Endothelial cell of umbilical vein (primary cell): ENCODE results near the gene PLD4. TPM values are rescaled to one million over a fixed set of nuclear protein-coding genes. Genes with fewer than 3 reads are reported as not detected.

Experiments
- BruUV-seq: library from RNA; stranded (reverse); fragments of 400-500 nt; replicated peaks from 2 replicates; lab custom pipeline; 2021; lab: Mats Ljungman, UMichigan
- CTCF ChIA-PET: fragments of 300-600, 350-600 bp; sonication (Branson Sonifier 250); formaldehyde crosslinking; loops from one replicate; lab custom pipeline; 2021; ENCODE audit warnings: antibody characterized with exemption, inconsistent platforms; lab: Charles Lee
- POLR2A ChIA-PET: fragments of 300-600, 350-600 bp; sonication (Branson Sonifier 250); formaldehyde crosslinking; loops from one replicate; lab custom pipeline; 2021; ENCODE audit warnings: antibody characterized with exemption, inconsistent platforms; lab: Charles Lee
- DNase-seq: peaks from one replicate; pipeline ENCODE4 v3.0.0-alpha.2; 2011; ENCODE audit warnings: low read depth, low spot score
- FAIRE-seq: peaks from 2 replicates; lab custom pipeline; 2011; peaks lifted over from hg19 to GRCh38; lab: Jason Lieb, UNC
- H2AFZ ChIP-seq: 2 replicates; pipeline ENCODE4 v1.6.0; 2012; ENCODE audit warnings: low read depth, low read length, control low read depth, inconsistent platforms
- H3K27ac ChIP-seq: 2 replicates; pipeline ENCODE4 v1.5.1; 2011; ENCODE audit warnings: low read depth, mild to moderate bottlenecking, control low read depth, low read length, moderate library complexity; ENCODE audit not compliant: insufficient read depth
- H3K27me3 ChIP-seq, 2 experiments: 2 replicates each; pipeline versions ENCODE4 v1.6.0 to v1.6.1; 2011; ENCODE audit warnings: low read length in 2 of 2, mixed read lengths in 1 of 2; ENCODE audit not compliant: control insufficient read depth in 2 of 2, insufficient read depth in 2 of 2
- H3K36me3 ChIP-seq, 2 experiments: 2 replicates in 1 of 2; 3 replicates in 1 of 2; pipeline ENCODE4 v1.5.1; 2011; ENCODE audit warnings: low read length in 2 of 2, mild to moderate bottlenecking in 1 of 2, moderate library complexity in 1 of 2; ENCODE audit not compliant: control insufficient read depth in 2 of 2, insufficient read depth in 2 of 2; ENCODE audit errors: extremely low read depth in 1 of 2
- H3K4me1 ChIP-seq: 3 replicates; pipeline ENCODE4 v1.5.1; 2011; ENCODE audit warnings: mild to moderate bottlenecking, low read length; ENCODE audit not compliant: control insufficient read depth, insufficient read depth; ENCODE audit errors: extremely low read depth
- H3K4me2 ChIP-seq: 2 replicates; pipeline ENCODE4 v1.6.1; 2011; ENCODE audit warnings: low read length, control low read depth, mixed read lengths; ENCODE audit not compliant: insufficient read depth
- H3K4me3 ChIP-seq, 3 experiments: fragments of 200-600 bp in 1 of 3; sonication (generic), shearing (Covaris generic) in 1 of 3; replicated peaks in 1 of 3; 2 replicates each; pipeline ENCODE4 v1.5.1; 2011 to 2016; ENCODE audit warnings: control low read depth in 3 of 3, low read length in 3 of 3, mild to moderate bottlenecking in 2 of 3, inconsistent platforms in 1 of 3, low read depth in 1 of 3, moderate library complexity in 1 of 3; ENCODE audit not compliant: insufficient read depth in 1 of 3
- H3K79me2 ChIP-seq: 2 replicates; pipeline ENCODE4 v1.6.0; 2012; ENCODE audit warnings: low read length, inconsistent platforms; ENCODE audit not compliant: control insufficient read depth, insufficient read depth
- H3K9ac ChIP-seq: replicated peaks from 2 replicates; pipeline ENCODE3; 2011; ENCODE audit warnings: low read length, control low read depth; ENCODE audit not compliant: insufficient read depth; ENCODE audit errors: extremely low read depth
- H3K9me1 ChIP-seq: replicated peaks from 3 replicates; pipeline ENCODE4 v1.6.0; 2011; ENCODE audit warnings: mild to moderate bottlenecking, low read length; ENCODE audit not compliant: control insufficient read depth, insufficient read depth; ENCODE audit errors: extremely low read depth
- H3K9me3 ChIP-seq: replicated peaks from 2 replicates; pipeline ENCODE4 v1.5.1; 2012; ENCODE audit warnings: low read length, inconsistent platforms; ENCODE audit not compliant: control insufficient read depth, insufficient read depth
- H4K20me1 ChIP-seq: replicated peaks from 2 replicates; pipeline ENCODE3; 2011; ENCODE audit warnings: mild to moderate bottlenecking, low read length; ENCODE audit not compliant: control insufficient read depth, insufficient read depth; ENCODE audit errors: extremely low read depth
- CTCF ChIP-seq, 2 donors: IDR thresholded peaks; 1 replicate in 1 of 2; 2 replicates in 1 of 2; pipeline ENCODE4 v1.5.1; 2011; ENCODE audit warnings: low read length in 2 of 2, mild to moderate bottlenecking in 2 of 2, moderate library complexity in 2 of 2, control low read depth in 1 of 2, inconsistent platforms in 1 of 2, low read depth in 1 of 2; ENCODE audit not compliant: insufficient read depth in 1 of 2; ENCODE audit errors: extremely low read depth in 1 of 2
- EZH2 ChIP-seq: IDR thresholded peaks from 2 replicates; pipeline ENCODE4 v1.6.1; 2012; ENCODE audit warnings: borderline replicate concordance, low read depth, mild to moderate bottlenecking, moderate library complexity, low read length, inconsistent platforms; ENCODE audit not compliant: severe bottlenecking
- FOS ChIP-seq: IDR thresholded peaks from 2 replicates; pipeline ENCODE4 v1.6.1; 2011; ENCODE audit warnings: mild to moderate bottlenecking, low read length, moderate library complexity, borderline replicate concordance; ENCODE audit not compliant: insufficient read depth
- GATA2 ChIP-seq: IDR thresholded peaks from 2 replicates; pipeline ENCODE4 v1.7.0; 2011; ENCODE audit warnings: low read depth, mild to moderate bottlenecking, moderate library complexity, mixed read lengths, low read length; ENCODE audit not compliant: insufficient read length, insufficient read depth
- POLR2A ChIP-seq: IDR thresholded peaks from 2 replicates; pipeline ENCODE4 v1.6.1; 2012; ENCODE audit warnings: low read depth, mild to moderate bottlenecking, control low read depth, low read length
- POLR2AphosphoS5 ChIP-seq: IDR thresholded peaks from 2 replicates; pipeline ENCODE4 v1.6.1; 2012; ENCODE audit warnings: low read depth, mild to moderate bottlenecking, control low read depth, low read length, moderate library complexity; ENCODE audit not compliant: insufficient read depth
- dilution Hi-C: fragments of 300-500 bp; cut with MboI; formaldehyde crosslinking; loops from one replicate; pipeline ENCODE4 v1.15.0; 2019; ENCODE audit warnings: low sequenced_read_pairs; ENCODE audit not compliant: extremely low pct_ligation_motif_present
- intact Hi-C: fragments of 100-400 bp; cut with micrococcal nuclease; formaldehyde crosslinking; loops from one replicate; pipeline ENCODE4 v1.10.0; 2022
- polyA plus RNA-seq, 4 experiments: library from polyadenylated mRNA; depleted of rRNA in 3 of 4; stranded (reverse) in 3 of 4; unstranded in 1 of 4; fragments of >200 nt; gene quantifications; 2 replicates each; pipeline versions ENCODE4 v1.2.1 to v1.2.3, GENCODE V29; 2011 to 2012; ENCODE audit warnings: missing spikeins in 1 of 4
- total RNA-seq: library from RNA; stranded (reverse); gene quantifications from 2 replicates; pipeline ENCODE4 v1.2.3, GENCODE V29; 2021

The PLD4 gene
- total and polyA plus RNA-seq, 2 donors (not counting 3 experiments of a cell fraction or from before 2014, with no cell fraction given) = 0.01 to 0.11 TPM

GRCh38 chr14:104968541-104969401 lies 44.1 kb downstream of the PLD4 start:
- dilution Hi-C loops (no loop called here), intact Hi-C loops (no loop called here)
- H4K20me1 ChIP-seq = no peaks in the 10 kb centered on the region
- DNase-seq = peak; percentile 71
- peak overlapping the region; percentile 22 for H3K9ac ChIP-seq
- ChIA-PET CTCF (interaction anchor here (0.6 to 3.2 kb wide), 18 partner anchors 10 to 200 kb away, joined by 3 to 39 read pairs (median 4); partner anchors contain the start of gene CDCA4), POLR2A (no interaction called here)
- H3K27me3 ChIP-seq = no peaks in the 10 kb centered on the region
- H3K79me2 ChIP-seq = peaks cover 46% of the 10 kb centered on the region
- no TSS peak for BruUV-seq
- H3K27ac ChIP-seq = peak overlapping the region; percentile 30
- H2AFZ ChIP-seq = no peak overlapping the region
- peaks cover 72% of the 10 kb centered on the region for H3K4me1 ChIP-seq
- no peaks in the 10 kb centered on the region for H3K36me3 ChIP-seq
- no peaks in the 10 kb centered on the region for H3K9me1 ChIP-seq
- peak overlapping the region; percentile 2 to 37 (median 22) for H3K4me3 ChIP-seq
- H3K4me2 ChIP-seq = peak overlapping the region; percentile 66
- TF ChIP-seq EZH2 (no peak), GATA2 (peak; percentile 17), FOS (no peak), CTCF (IDR thresholded peaks at IDR 0.05; ENCODE audit: extremely low read depth in 1 of 2, insufficient read depth in 1 of 2, low read depth in 1 of 2, low read length in 2 of 2) (peak; percentile 7 to 52), POLR2AphosphoS5 (peak; percentile 15), POLR2A (no peak)
- no peaks in the 10 kb centered on the region for H3K9me3 ChIP-seq
- peak; percentile 66 for FAIRE-seq
